Fibroblast of upper back skin (primary cell): ENCODE data around the gene RGS7.

Source experiments
- DNase-seq: peaks from one replicate; pipeline ENCODE4 v3.0.0-alpha.2; 2013

The RGS7 gene

DNA sequence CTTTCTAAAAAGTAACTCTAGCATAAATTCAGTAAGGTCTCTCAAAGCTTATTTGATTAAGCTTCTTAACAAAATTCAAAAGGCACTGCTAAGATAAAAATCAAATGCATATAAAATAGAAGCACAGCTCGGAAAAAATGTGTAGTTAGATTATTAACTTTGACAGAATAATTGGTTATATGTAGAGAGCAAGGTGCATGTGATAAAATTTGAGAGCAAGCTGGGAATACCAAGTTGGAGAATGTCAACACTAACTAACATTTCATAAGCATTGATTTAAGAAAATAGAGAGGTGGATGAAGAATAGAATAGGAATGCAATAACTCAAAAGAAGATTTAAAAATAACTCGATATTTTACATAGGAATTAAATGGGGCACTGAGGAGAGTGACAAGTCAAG is 540.5 kb downstream of the RGS7 start:
- no peak for DNase-seq

DNA sequence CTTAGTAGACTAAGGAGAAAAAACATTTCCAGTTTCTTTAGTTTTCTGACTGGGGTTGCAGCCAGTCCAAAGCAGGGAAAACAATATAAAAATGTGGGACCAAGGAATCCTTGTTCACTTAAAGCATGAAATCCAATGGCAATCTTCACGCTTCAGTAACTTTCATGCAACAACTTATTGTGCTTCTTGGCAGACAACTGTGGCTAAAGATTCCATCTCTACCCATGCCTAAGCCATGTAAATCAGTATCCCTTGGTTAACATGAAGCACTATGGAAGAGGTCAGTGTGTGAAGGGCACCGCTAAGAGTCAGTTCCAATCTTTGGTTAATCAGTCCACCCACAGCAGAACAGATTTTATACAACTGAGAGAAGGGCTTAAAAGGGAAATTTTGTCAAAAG is 543.3 kb downstream of the RGS7 start:
- DNase-seq: no peak

DNA sequence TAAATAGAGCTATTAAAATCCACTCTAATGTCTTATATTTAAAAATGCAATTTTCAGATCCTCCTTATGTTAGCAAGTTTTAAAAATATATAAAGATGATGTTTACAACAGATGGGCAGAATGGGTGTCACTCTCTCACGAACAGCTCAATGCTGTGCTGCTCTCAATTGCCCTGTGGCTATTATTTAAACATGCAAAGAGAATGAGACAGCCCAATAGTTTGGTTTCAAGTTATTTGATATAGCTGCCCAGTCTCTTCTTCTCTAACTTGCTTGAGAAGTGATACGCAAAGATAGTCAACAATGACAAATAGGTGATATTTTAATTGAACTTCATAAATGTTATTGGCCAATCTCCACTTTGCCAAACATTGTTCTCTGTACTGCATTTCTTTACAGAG is 545.7 kb downstream of the RGS7 start:
- DNase-seq: no peak

GRCh38 chr1:240808381-240808780 is 548.6 kb downstream of the RGS7 start:
- DNase-seq: no peak

DNA sequence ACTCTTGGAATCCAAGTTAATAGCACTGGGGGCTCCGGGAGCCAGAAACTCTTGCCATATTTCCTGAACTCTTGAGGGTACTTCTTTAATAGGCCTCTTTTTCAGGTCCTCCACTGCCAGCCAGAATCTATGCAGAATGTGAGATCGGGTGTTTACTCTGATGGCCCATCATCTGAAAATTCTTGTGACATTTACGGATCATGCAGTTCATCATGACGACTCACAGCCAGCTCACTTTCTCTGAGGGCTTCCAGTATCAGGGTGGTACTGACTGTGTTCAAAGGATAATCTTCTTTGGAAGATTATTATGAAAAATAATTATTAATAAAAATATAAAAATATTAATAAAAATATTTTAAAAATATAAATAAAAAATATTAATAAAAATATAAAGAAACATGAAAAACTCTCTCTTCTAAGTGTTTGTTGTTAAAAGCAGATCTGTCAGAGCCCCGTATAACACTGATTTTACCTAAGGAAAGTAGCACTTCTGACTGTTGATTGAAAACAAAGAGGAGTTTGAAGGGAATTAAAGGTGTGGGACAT is 550.7 kb downstream of the RGS7 start:
- DNase-seq: no peak

- peak; percentile 84 for DNase-seq
These were observed 552.5 kb downstream of the RGS7 start for GRCh38 chr1:240804475-240804874.

DNA sequence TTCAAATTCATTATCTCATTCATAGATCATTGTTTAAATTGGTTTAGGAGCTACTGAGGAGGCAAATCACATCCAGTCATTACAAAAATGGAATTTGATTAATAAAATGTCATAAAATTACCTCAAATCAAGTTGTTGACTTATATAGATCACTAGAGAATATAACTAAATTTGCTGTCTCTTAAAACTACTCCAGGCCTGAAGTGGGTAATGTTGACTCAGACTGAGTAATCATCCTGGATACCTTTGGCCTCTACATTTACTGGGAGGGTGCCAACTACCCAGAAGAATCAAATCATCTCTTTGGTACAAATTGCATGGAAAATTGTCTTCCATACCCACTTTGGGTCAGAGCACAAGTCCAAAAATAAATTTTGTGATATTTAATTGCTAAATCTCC is 553.9 kb downstream of the RGS7 start:
- peak; percentile 73 for DNase-seq

DNA sequence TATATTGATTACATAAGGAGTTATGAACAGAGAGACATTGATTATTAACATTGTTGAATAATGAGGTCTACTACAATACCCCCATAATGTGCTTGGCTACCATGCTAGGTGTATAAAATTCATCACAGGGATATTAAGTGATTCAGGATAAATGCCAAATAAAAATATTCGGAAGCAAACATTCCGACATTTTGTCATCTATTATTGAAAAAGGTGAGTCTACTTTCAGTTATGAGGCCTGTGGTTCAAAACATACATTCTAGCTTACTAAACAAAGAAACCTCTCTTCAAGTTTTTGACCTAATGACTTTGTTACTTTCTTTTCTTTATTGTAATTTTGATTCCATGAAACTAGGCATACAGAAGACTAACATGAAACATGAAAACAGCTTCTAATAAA is 554.7 kb downstream of the RGS7 start:
- no peak for DNase-seq

GRCh38 chr1:240801442-240801841 is 555.6 kb downstream of the RGS7 start:
- peak; percentile 61 for DNase-seq

DNA sequence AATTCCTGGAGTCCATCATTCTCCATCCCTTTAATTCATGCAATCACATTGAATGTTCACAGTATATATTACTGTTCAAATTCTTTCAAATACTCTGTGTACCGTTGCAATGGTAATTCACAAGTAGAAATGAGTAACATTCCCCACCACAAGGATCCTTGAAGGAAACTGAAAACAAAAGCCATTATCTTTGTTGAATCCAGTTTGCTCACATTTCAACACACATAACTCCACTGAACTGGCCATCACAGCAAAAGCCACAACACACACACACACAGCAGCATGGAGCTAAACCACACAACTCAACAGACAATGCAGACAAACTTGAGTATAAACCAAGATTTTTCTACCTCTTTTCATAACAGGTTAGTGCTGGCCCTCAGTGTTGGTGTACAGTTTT is 556.7 kb downstream of the RGS7 start:
- DNase-seq: peak; percentile 14

GRCh38 chr1:240797050-240797449 is 560.0 kb downstream of the RGS7 start:
- DNase-seq: peak; percentile 9

DNA sequence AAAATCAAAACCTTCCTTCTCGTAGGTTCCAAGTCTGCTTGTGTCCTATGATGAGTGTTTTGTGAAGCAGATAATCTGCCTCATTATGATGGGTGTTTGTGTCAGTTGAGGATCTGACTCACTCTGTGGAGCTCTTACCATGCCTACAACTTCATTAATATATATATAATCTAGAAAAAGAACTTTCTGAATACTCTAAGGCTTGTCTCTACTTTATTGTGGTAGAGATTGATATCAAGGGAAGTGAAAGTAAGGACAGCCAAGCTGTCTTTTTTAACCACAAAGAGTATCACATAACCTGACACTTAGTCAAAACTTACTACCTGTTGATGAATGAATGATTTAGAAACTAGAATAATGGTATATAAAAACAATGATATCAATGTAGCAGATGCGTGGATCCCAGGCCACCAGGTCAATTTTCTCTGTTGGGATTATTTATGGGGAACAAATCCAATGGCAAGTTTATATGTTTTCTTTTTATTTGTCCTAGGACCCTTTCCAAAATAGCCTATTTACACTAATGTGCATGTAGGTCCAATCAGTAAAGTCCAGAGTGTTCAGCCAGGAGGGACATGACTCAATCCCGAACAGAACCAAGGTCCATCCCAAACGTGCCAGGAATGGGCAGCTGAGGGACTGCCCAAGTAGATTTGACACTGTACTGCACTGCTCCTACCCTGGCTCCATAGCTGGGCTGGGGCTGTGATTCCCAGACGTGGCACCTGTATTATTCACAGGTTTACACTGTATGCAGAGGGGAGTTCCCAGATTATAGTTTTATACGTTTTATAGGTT is 562.8 kb downstream of the RGS7 start:
- DNase-seq: no peak

DNA sequence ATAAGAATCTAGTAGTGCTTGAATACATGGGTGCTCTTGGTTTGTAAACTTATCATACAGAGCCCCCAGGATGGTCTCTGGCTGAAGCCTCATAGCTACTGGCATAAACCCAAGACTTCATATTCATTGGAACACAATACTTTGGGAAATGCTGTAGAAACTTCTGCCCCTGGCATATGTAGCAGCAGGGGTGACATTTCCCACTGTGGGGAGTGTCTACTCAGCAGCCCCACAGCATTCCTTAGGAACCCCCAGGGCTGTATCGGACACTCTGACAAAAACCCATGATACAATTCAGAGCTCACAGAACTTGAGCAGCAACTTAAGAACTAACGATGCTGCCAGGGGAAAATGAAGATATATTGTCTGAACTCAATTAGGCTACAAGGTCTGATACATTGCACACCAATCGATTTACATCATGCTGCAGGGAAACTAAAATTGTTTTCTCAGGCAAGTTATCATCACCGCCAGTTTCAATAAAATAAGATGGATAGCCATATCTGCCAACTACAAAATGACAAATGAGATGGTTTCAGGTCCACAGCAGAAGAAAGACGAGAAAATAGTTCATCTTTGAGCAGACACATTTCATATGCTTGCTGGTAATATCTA is 564.0 kb downstream of the RGS7 start:
- no peak for DNase-seq

GRCh38 chr1:240790856-240791255 is 566.1 kb downstream of the RGS7 start:
- peak; percentile 65 for DNase-seq

DNA sequence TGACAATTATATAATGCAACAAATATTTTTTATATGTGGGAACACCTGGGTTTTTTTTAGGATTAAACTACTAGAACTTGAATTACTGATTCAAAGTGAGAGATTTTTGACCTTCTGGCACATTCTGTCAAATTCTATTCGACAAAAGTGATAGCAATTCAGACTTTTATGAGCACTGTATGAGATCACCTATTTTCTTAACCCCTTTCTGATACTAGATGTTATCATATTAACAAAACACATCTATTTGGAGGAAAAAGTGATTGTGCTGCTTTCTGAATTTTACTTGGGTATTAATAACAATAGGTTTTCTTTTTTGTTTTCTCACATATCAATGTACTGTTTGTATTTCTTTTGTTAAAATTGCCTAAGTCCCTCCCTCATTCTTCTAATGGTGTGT is 570.1 kb downstream of the RGS7 start:
- no peak for DNase-seq

- DNase-seq: no peak
These were observed 572.2 kb downstream of the RGS7 start for GRCh38 chr1:240784776-240785175.

DNA sequence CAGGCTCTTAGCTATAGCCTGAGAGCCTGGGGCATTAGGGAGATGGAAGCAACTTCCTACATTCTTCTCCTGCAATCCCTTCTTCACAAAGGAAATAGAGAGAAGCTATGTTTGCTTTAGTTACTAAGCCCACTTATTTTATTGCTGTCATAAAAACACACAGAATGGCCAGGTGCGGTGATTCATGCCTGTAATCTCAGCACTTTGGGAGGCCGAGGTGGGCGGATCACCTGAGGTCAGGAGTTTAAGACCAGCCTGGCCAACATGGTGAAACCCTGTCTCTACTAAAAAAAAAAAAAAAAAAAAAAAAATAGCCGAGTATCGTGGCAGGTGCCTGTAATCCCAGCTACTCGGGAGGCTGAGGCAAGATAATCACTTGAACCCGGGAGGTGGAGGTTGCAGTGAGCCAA is 573.3 kb downstream of the RGS7 start:
- peak; percentile 8 for DNase-seq

DNA sequence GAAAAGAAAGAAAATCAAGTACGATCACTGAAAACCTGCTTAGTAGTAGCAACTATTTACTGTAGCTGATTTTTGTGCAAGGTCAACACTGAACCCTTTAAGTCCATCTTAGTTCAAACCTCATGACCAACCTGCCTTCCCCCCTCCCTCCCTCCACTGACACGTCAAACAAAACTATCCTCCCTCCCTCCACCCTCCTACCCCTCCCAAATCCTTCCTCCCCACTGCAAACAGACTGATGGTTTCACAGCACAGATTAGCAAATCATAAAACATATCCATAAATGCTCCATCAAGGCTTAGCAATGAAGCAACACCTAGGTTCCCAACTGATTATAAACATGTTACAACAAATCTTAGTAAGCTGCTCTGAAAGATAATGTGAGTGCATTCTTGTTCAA is 580.8 kb downstream of the RGS7 start:
- DNase-seq: no peak

GRCh38 chr1:240772131-240772530 is 584.9 kb downstream of the RGS7 start:
- no peak for DNase-seq

DNA sequence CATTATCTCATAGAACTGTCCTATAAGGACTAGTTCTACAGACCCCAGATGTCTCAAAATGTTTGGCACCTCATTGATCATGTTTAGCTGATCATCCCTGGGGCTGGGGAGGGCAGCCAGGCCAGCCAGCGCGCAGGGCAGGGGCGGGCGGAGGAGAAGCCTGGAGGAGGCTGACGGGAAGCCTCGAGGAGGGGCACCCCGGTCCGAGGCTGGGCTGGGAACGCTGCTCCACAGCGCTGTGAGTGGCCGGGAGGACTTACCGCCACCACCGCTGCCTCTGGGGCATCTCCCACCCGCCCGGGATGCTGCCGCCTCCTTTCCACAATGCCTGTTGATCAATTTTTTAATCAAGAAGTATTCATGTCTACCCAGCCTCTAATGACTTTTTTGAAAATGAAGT is 585.6 kb downstream of the RGS7 start:
- no peak for DNase-seq

- no peak for DNase-seq
These were observed 588.0 kb downstream of the RGS7 start for GRCh38 chr1:240768979-240769378.

DNA sequence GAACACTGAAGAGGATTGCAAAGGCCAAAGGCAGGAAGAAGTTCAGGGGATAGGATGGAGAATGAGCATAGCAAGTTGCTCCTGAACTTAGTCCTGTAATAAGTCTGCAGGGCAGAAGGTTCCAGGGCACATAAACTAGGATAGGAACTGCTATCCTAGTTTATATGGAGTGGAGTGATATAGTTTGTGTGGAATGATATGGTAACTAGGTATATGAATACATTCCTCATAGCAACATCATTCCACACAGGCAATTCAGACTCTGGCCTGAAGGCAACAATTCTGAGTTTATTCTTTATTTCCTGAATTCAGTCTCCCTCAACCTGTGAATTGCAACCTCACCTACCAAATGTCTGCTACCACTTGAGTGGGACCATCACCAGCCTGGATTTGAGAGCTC is 590.2 kb downstream of the RGS7 start:
- DNase-seq: peak; percentile 38

- peak; percentile 75 for DNase-seq
These were observed 591.2 kb downstream of the RGS7 start for GRCh38 chr1:240765732-240766363.

- no peak for DNase-seq
These were observed 593.2 kb downstream of the RGS7 start for GRCh38 chr1:240763771-240764170.
